ENCODE measurements around the gene ATP13A4. TPM values are rescaled to one million over a fixed set of nuclear protein-coding genes. Genes with fewer than 3 reads are reported as not detected.

Gene ATP13A4
- total and polyA plus RNA-seq, 7 experiments from 2014 or later, result 0.12 to 3.3 (median 1.4) TPM; not detected in 1

GRCh38 chr3:193418576-193419373 lies 135.9 kb downstream of the ATP13A4 start:
- intact Hi-C loops (cut with micrococcal nuclease), result no loop called here
- Mint-ChIP-seq H3K9me3 (peaks cover 10 to 68% (median 39%) of the 10 kb centered on the region in 11 donors), H3K27me3 (peaks cover 0 to 5% (median 0%) of the 10 kb centered on the region in 5 donors), H3K27ac (no peak overlapping the region), H3K4me1 (no peaks in the 10 kb centered on the region), H3K4me3 (no peak overlapping the region), H3K36me3 (peaks cover 2 to 78% (median 25%) of the 10 kb centered on the region in 5 donors)
- no peaks in the 10 kb centered on the region for H3K27me3 ChIP-seq (ENCODE audit: control insufficient read depth in 2 of 2, insufficient read depth in 2 of 2, low read length in 2 of 2)
- ChIA-PET POLR2A (no interaction called here), CTCF (no interaction called here)
- peaks cover 0 to 14% (median 0%) of the 10 kb centered on the region in 3 experiments for H3K9me3 ChIP-seq (ENCODE audit: control insufficient read depth in 2 of 3, low read length in 3 of 3)
- H3K4me1 ChIP-seq (ENCODE audit: control insufficient read depth in 2 of 2, insufficient read depth in 2 of 2, low read length in 2 of 2), result no peaks in the 10 kb centered on the region
- DNase-seq (no peak), ATAC-seq (no peak)
- H3K27ac ChIP-seq (ENCODE audit: low read depth, low read length), result no peak overlapping the region
- no peak overlapping the region for H3K4me3 ChIP-seq (ENCODE audit: low read length)
- H3K36me3 ChIP-seq (ENCODE audit: control insufficient read depth in 2 of 3, insufficient read depth in 3 of 3, low read length in 3 of 3), result no peaks in the 10 kb centered on the region

- H3K4me3 Mint-ChIP-seq, result no peak overlapping the region
- H3K36me3 Mint-ChIP-seq, result peaks cover 2 to 79% (median 27%) of the 10 kb centered on the region in 5 donors
- H3K27ac Mint-ChIP-seq, result no peak overlapping the region
- intact Hi-C loops (cut with micrococcal nuclease), result no loop called here
- no peaks in the 10 kb centered on the region for H3K27me3 ChIP-seq (ENCODE audit: control insufficient read depth in 2 of 2, insufficient read depth in 2 of 2, low read length in 2 of 2)
- peaks cover 10 to 52% (median 32%) of the 10 kb centered on the region in 11 donors for H3K9me3 Mint-ChIP-seq
- ATAC-seq, result no peak
- no peaks in the 10 kb centered on the region for H3K27me3 Mint-ChIP-seq
- no peak overlapping the region for H3K4me3 ChIP-seq (ENCODE audit: low read length)
- DNase-seq, result no peak
- CTCF ChIA-PET, result no interaction called here
- no peaks in the 10 kb centered on the region for H3K36me3 ChIP-seq (ENCODE audit: control insufficient read depth in 2 of 3, insufficient read depth in 3 of 3, low read length in 3 of 3)
- no peaks in the 10 kb centered on the region for H3K4me1 ChIP-seq (ENCODE audit: control insufficient read depth in 2 of 2, insufficient read depth in 2 of 2, low read length in 2 of 2)
- no peaks in the 10 kb centered on the region for H3K4me1 Mint-ChIP-seq
- POLR2A ChIA-PET, result no interaction called here
- H3K9me3 ChIP-seq (ENCODE audit: control insufficient read depth in 2 of 3, low read length in 3 of 3), result peaks cover 0 to 14% (median 0%) of the 10 kb centered on the region in 3 experiments
- no peak overlapping the region for H3K27ac ChIP-seq (ENCODE audit: low read depth, low read length)
These were observed 138.1 kb downstream of the ATP13A4 start for GRCh38 chr3:193416629-193417028.

- intact Hi-C loops (cut with micrococcal nuclease), result no loop called here
- Mint-ChIP-seq H3K4me1 (no peaks in the 10 kb centered on the region), H3K27ac (no peak overlapping the region), H3K36me3 (peaks cover 0 to 19% (median 0%) of the 10 kb centered on the region in 5 donors), H3K27me3 (no peaks in the 10 kb centered on the region), H3K4me3 (no peak overlapping the region), H3K9me3 (peaks cover 0 to 3% (median 0%) of the 10 kb centered on the region in 11 donors)
- H3K9me3 ChIP-seq (ENCODE audit: control insufficient read depth in 2 of 3, low read length in 3 of 3), result no peaks in the 10 kb centered on the region
- H3K4me3 ChIP-seq (ENCODE audit: low read length), result no peak overlapping the region
- ChIA-PET CTCF (no interaction called here), POLR2A (no interaction called here)
- no peak overlapping the region for H3K27ac ChIP-seq (ENCODE audit: low read depth, low read length)
- ATAC-seq (no peak), DNase-seq (no peak)
- H3K27me3 ChIP-seq (ENCODE audit: control insufficient read depth in 2 of 2, insufficient read depth in 2 of 2, low read length in 2 of 2), result no peaks in the 10 kb centered on the region
- no peaks in the 10 kb centered on the region for H3K4me1 ChIP-seq (ENCODE audit: control insufficient read depth in 2 of 2, insufficient read depth in 2 of 2, low read length in 2 of 2)
- no peaks in the 10 kb centered on the region for H3K36me3 ChIP-seq (ENCODE audit: control insufficient read depth in 2 of 3, insufficient read depth in 3 of 3, low read length in 3 of 3)
These were observed 147.0 kb downstream of the ATP13A4 start for GRCh38 chr3:193407688-193408087.

- intact Hi-C loops (cut with micrococcal nuclease), result no loop called here
- DNase-seq (no peak), ATAC-seq (no peak)
- H3K9me3 Mint-ChIP-seq, result peaks cover 0 to 1% (median 0%) of the 10 kb centered on the region in 11 donors
- no peaks in the 10 kb centered on the region for H3K9me3 ChIP-seq (ENCODE audit: control insufficient read depth in 2 of 3, low read length in 3 of 3)
- no peak overlapping the region for H3K4me3 ChIP-seq (ENCODE audit: low read length)
- H3K27ac ChIP-seq (ENCODE audit: low read depth, low read length), result no peak overlapping the region
- no peaks in the 10 kb centered on the region for H3K36me3 ChIP-seq (ENCODE audit: control insufficient read depth in 2 of 3, insufficient read depth in 3 of 3, low read length in 3 of 3)
- H3K27ac Mint-ChIP-seq, result no peak overlapping the region
- POLR2A ChIA-PET, result no interaction called here
- CTCF ChIA-PET, result no interaction called here
- H3K4me1 Mint-ChIP-seq, result no peaks in the 10 kb centered on the region
- H3K4me1 ChIP-seq (ENCODE audit: control insufficient read depth in 2 of 2, insufficient read depth in 2 of 2, low read length in 2 of 2), result no peaks in the 10 kb centered on the region
- peaks cover 0 to 16% (median 0%) of the 10 kb centered on the region in 5 donors for H3K36me3 Mint-ChIP-seq
- no peaks in the 10 kb centered on the region for H3K27me3 ChIP-seq (ENCODE audit: control insufficient read depth in 2 of 2, insufficient read depth in 2 of 2, low read length in 2 of 2)
- no peaks in the 10 kb centered on the region for H3K27me3 Mint-ChIP-seq
- H3K4me3 Mint-ChIP-seq, result no peak overlapping the region
These were observed 147.6 kb downstream of the ATP13A4 start for GRCh38 chr3:193407112-193407511.

GRCh38 chr3:193403307-193403706 lies 151.4 kb downstream of the ATP13A4 start:
- H3K4me3 Mint-ChIP-seq, result no peak overlapping the region
- no peaks in the 10 kb centered on the region for H3K36me3 ChIP-seq (ENCODE audit: control insufficient read depth in 2 of 3, insufficient read depth in 3 of 3, low read length in 3 of 3)
- H3K4me1 ChIP-seq (ENCODE audit: control insufficient read depth in 2 of 2, insufficient read depth in 2 of 2, low read length in 2 of 2), result no peaks in the 10 kb centered on the region
- H3K36me3 Mint-ChIP-seq, result peaks cover 0 to 10% (median 0%) of the 10 kb centered on the region in 5 donors
- ChIA-PET POLR2A (no interaction called here), CTCF (no interaction called here)
- H3K27me3 Mint-ChIP-seq, result no peaks in the 10 kb centered on the region
- no peak for ATAC-seq
- H3K27ac ChIP-seq (ENCODE audit: low read depth, low read length), result no peak overlapping the region
- H3K27ac Mint-ChIP-seq, result no peak overlapping the region
- no peak overlapping the region for H3K4me3 ChIP-seq (ENCODE audit: low read length)
- H3K27me3 ChIP-seq (ENCODE audit: control insufficient read depth in 2 of 2, insufficient read depth in 2 of 2, low read length in 2 of 2), result no peaks in the 10 kb centered on the region
- H3K9me3 ChIP-seq (ENCODE audit: control insufficient read depth in 2 of 3, low read length in 3 of 3), result no peaks in the 10 kb centered on the region
- H3K9me3 Mint-ChIP-seq, result no peaks in the 10 kb centered on the region
- no peak for DNase-seq
- no peaks in the 10 kb centered on the region for H3K4me1 Mint-ChIP-seq
- intact Hi-C loops (cut with micrococcal nuclease), result no loop called here

GRCh38 chr3:193400304-193400703 lies 154.4 kb downstream of the ATP13A4 start:
- no peak overlapping the region for H3K4me3 Mint-ChIP-seq
- H3K36me3 ChIP-seq (ENCODE audit: control insufficient read depth in 2 of 3, insufficient read depth in 3 of 3, low read length in 3 of 3), result no peaks in the 10 kb centered on the region
- no peaks in the 10 kb centered on the region for H3K4me1 Mint-ChIP-seq
- no peak overlapping the region for H3K27ac Mint-ChIP-seq
- DNase-seq (no peak), ATAC-seq (no peak)
- H3K27ac ChIP-seq (ENCODE audit: low read depth, low read length), result no peak overlapping the region
- H3K36me3 Mint-ChIP-seq, result peaks cover 0 to 7% (median 0%) of the 10 kb centered on the region in 5 donors
- POLR2A ChIA-PET, result no interaction called here
- H3K27me3 ChIP-seq (ENCODE audit: control insufficient read depth in 2 of 2, insufficient read depth in 2 of 2, low read length in 2 of 2), result no peaks in the 10 kb centered on the region
- no peaks in the 10 kb centered on the region for H3K4me1 ChIP-seq (ENCODE audit: control insufficient read depth in 2 of 2, insufficient read depth in 2 of 2, low read length in 2 of 2)
- peaks cover 0 to 7% (median 4%) of the 10 kb centered on the region in 5 donors for H3K27me3 Mint-ChIP-seq
- H3K9me3 ChIP-seq (ENCODE audit: control insufficient read depth in 2 of 3, low read length in 3 of 3), result no peaks in the 10 kb centered on the region
- peaks cover 0 to 4% (median 0%) of the 10 kb centered on the region in 11 donors for H3K9me3 Mint-ChIP-seq
- intact Hi-C loops (cut with micrococcal nuclease), result no loop called here
- H3K4me3 ChIP-seq (ENCODE audit: low read length), result no peak overlapping the region
- CTCF ChIA-PET, result no interaction called here

All from naive thymus-derived CD4-positive, alpha-beta T cell (primary cell).